Cerebellar nuclear complex (tissue), 1 donor: ENCODE data around the gene KCNJ3.

Source experiments
- DNase-seq, 2 experiments: peaks; one replicate each; lab custom pipeline; 2025; lab: John Stamatoyannopoulos, UW

The KCNJ3 gene

GRCh38 chr2:154707994-154708575 lies 9.6 kb downstream of the KCNJ3 start:
- no peak for DNase-seq

- DNase-seq: peak in 1 of 2 experiments; percentile 59
Observed at GRCh38 chr2:154709215-154709614, 10.7 kb downstream of the KCNJ3 start.

GRCh38 chr2:154710078-154710477 lies 11.6 kb downstream of the KCNJ3 start:
- no peak for DNase-seq

- DNase-seq: no peak
Observed at GRCh38 chr2:154710685-154711084, 12.2 kb downstream of the KCNJ3 start.

- peak; percentile 50 to 55 for DNase-seq
Observed at GRCh38 chr2:154713675-154714074, 15.2 kb downstream of the KCNJ3 start.

GRCh38 chr2:154720651-154721050 lies 22.2 kb downstream of the KCNJ3 start:
- no peak for DNase-seq

- no peak for DNase-seq
Observed at GRCh38 chr2:154724194-154724797, 25.8 kb downstream of the KCNJ3 start.

- DNase-seq: peak; percentile 85 to 92
Observed at GRCh38 chr2:154740361-154740760, 41.9 kb downstream of the KCNJ3 start.

GRCh38 chr2:154758871-154759270 lies 60.4 kb downstream of the KCNJ3 start:
- no peak for DNase-seq

GRCh38 chr2:154762638-154763037 lies 64.1 kb downstream of the KCNJ3 start:
- no peak for DNase-seq

- no peak for DNase-seq
Observed at GRCh38 chr2:154771664-154772284, 73.3 kb downstream of the KCNJ3 start.

GRCh38 chr2:154776825-154777224 lies 78.3 kb downstream of the KCNJ3 start:
- no peak for DNase-seq

GRCh38 chr2:154794406-154794805 lies 95.9 kb downstream of the KCNJ3 start:
- peak; percentile 18 to 25 for DNase-seq

- no peak for DNase-seq
Observed at GRCh38 chr2:154795651-154796050, 97.2 kb downstream of the KCNJ3 start.

GRCh38 chr2:154804451-154804850 lies 106.0 kb downstream of the KCNJ3 start:
- DNase-seq: no peak

GRCh38 chr2:154813636-154814035 lies 115.1 kb downstream of the KCNJ3 start:
- DNase-seq: no peak

- DNase-seq: no peak
Observed at GRCh38 chr2:154814856-154815255, 116.4 kb downstream of the KCNJ3 start.

- DNase-seq: no peak
Observed at GRCh38 chr2:154825358-154825757, 126.9 kb downstream of the KCNJ3 start.

- DNase-seq: no peak
Observed at GRCh38 chr2:154826827-154827226, 128.3 kb downstream of the KCNJ3 start.

GRCh38 chr2:154827286-154827685 lies 128.8 kb downstream of the KCNJ3 start:
- DNase-seq: no peak

GRCh38 chr2:154832711-154833110 lies 134.2 kb downstream of the KCNJ3 start:
- DNase-seq: no peak

- DNase-seq: no peak
Observed at GRCh38 chr2:154836632-154837031, 138.1 kb downstream of the KCNJ3 start.

- DNase-seq: no peak
Observed at GRCh38 chr2:154837035-154837434, 138.5 kb downstream of the KCNJ3 start.

- no peak for DNase-seq
Observed at GRCh38 chr2:154844513-154844912, 146.0 kb downstream of the KCNJ3 start.
